Uterus (tissue), 2 donors: Measurements from ENCODE around the gene PARD3.

Experiments used
- POLR2A ChIP-seq, 2 donors: fragments of 450-650 bp; IDR thresholded peaks; one replicate each; pipeline ENCODE4 v1.6.1; 2016; ENCODE audit warnings: antibody characterized with exemption in 2 of 2, mild to moderate bottlenecking in 1 of 2, moderate library complexity in 1 of 2
- TF ChIP-seq, protein P1 (sequence below), 4 experiments: fragments of 200-600 bp in 2 of 4; fragments of 450-650 bp in 2 of 4; sonication (generic) in 2 of 4; IDR thresholded peaks; one replicate each; pipeline ENCODE4 v1.5.1; 2016 to 2019; ENCODE audit warnings: antibody characterized with exemption in 4 of 4, mild to moderate bottlenecking in 2 of 4, moderate library complexity in 1 of 4

DNA sequence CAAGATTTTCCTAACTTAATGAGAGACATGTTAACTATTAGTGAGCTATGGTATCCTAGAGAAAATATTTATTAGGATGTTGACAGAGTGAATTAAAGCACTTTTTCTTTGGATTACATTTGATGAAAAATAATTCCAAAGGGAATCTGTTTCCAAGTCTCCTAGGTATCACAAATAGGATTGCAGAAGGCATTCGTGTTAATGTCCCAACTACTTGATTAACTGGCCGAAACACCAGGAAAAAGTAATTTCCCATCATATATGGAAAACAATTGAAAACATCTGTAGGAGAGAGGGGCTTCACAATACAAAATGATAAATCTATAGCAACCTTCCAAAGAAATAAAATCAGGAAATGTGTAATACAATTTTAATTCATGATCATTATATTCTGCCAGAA, 406.7 kb downstream of the PARD3 start:
- no peak for TF ChIP-seq POLR2A (IDR thresholded peaks at IDR 0.05)
- TF ChIP-seq, protein P1, sequence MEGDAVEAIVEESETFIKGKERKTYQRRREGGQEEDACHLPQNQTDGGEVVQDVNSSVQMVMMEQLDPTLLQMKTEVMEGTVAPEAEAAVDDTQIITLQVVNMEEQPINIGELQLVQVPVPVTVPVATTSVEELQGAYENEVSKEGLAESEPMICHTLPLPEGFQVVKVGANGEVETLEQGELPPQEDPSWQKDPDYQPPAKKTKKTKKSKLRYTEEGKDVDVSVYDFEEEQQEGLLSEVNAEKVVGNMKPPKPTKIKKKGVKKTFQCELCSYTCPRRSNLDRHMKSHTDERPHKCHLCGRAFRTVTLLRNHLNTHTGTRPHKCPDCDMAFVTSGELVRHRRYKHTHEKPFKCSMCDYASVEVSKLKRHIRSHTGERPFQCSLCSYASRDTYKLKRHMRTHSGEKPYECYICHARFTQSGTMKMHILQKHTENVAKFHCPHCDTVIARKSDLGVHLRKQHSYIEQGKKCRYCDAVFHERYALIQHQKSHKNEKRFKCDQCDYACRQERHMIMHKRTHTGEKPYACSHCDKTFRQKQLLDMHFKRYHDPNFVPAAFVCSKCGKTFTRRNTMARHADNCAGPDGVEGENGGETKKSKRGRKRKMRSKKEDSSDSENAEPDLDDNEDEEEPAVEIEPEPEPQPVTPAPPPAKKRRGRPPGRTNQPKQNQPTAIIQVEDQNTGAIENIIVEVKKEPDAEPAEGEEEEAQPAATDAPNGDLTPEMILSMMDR (IDR thresholded peaks at IDR 0.05): no peak
